PC-3 (cell line): ENCODE results near the gene POLR2E. TPM values are rescaled to one million over a fixed set of nuclear protein-coding genes. Genes with fewer than 3 reads are reported as not detected.

Source experiments
- ATAC-seq: fragments of 200-7000 bp; cut with Tn5 transposase; 2 replicates; pipeline ENCODE4 v1.9.1; 2020; ENCODE audit warnings: mild to moderate bottlenecking, moderate library complexity
- BruUV-seq: library from RNA; stranded (reverse); fragments of 400-500 nt; replicated peaks from 2 replicates; lab custom pipeline; 2021; lab: Mats Ljungman, UMichigan
- CTCF ChIA-PET: fragments of 300-600 bp; sonication (Branson Sonifier 250); formaldehyde crosslinking; loops from one replicate; lab custom pipeline; 2022; ENCODE audit warnings: antibody characterized with exemption; lab: Charles Lee
- POLR2A ChIA-PET: fragments of 300-600 bp; sonication (Branson Sonifier 250); formaldehyde crosslinking; loops from one replicate; lab custom pipeline; 2022; ENCODE audit warnings: antibody characterized with exemption; ENCODE audit not compliant: unreplicated experiment; lab: Charles Lee
- DNase-seq: peaks from one replicate; pipeline ENCODE4 v3.0.0-alpha.2; 2015
- H2AFZ ChIP-seq: fragments of 300-600 bp; sonication (generic); 2 replicates; pipeline ENCODE4 v1.6.0; 2016; ENCODE audit warnings: antibody characterized with exemption, low read length
- H3F3A ChIP-seq: fragments of 300-600 bp; sonication (generic); one replicate; pipeline ENCODE4 v1.6.0; 2017; ENCODE audit warnings: antibody characterized with exemption, low read length, control low read depth, mild to moderate bottlenecking; ENCODE audit not compliant: unreplicated experiment
- H3K27ac ChIP-seq: fragments of 300-600 bp; sonication (generic); 2 replicates; pipeline ENCODE4 v1.5.1; 2016; ENCODE audit warnings: mild to moderate bottlenecking, low read length
- H3K27me3 ChIP-seq: fragments of 300-600 bp; sonication (generic); 2 replicates; pipeline ENCODE4 v1.6.1; 2016; ENCODE audit warnings: low read length, mixed read lengths
- H3K36me3 ChIP-seq: fragments of 300-600 bp; sonication (generic); 2 replicates; pipeline ENCODE4 v1.6.1; 2016; ENCODE audit warnings: low read depth, mixed run types, low read length, mixed read lengths
- H3K4me1 ChIP-seq: fragments of 300-600 bp; sonication (generic); 2 replicates; pipeline ENCODE4 v1.5.1; 2016; ENCODE audit warnings: low read length; ENCODE audit not compliant: insufficient read depth
- H3K4me2 ChIP-seq: fragments of 300-600 bp; sonication (generic); 2 replicates; pipeline ENCODE4 v1.6.0; 2016; ENCODE audit warnings: low read length
- H3K4me3 ChIP-seq: fragments of 300-600 bp; sonication (generic); 2 replicates; pipeline ENCODE4 v1.5.1; 2016; ENCODE audit warnings: mild to moderate bottlenecking, low read length, mixed read lengths
- H3K79me2 ChIP-seq: fragments of 300-600 bp; sonication (generic); 2 replicates; pipeline ENCODE4 v1.6.1; 2017; ENCODE audit warnings: low read length, mixed read lengths
- H3K9ac ChIP-seq: fragments of 300-600 bp; sonication (generic); 2 replicates; pipeline ENCODE4 v1.6.0; 2016; ENCODE audit warnings: mild to moderate bottlenecking, low read length
- H3K9me2 ChIP-seq: fragments of 300-600 bp; sonication (generic); replicated peaks from 2 replicates; pipeline ENCODE4 v1.6.1; 2016; ENCODE audit warnings: mixed run types, low read length, mixed read lengths
- H3K9me3 ChIP-seq: fragments of 300-600 bp; sonication (generic); 2 replicates; pipeline ENCODE4 v1.6.1; 2016; ENCODE audit warnings: low read length, mixed read lengths
- H4K20me1 ChIP-seq: fragments of 300-600 bp; sonication (generic); 2 replicates; pipeline ENCODE4 v1.6.1; 2016; ENCODE audit warnings: low read length, mixed read lengths
- EZH2 ChIP-seq: fragments of 300-600 bp; sonication (generic); IDR thresholded peaks from one replicate; pipeline ENCODE4 v1.6.1; 2017; ENCODE audit warnings: antibody characterized with exemption, mild to moderate bottlenecking, low read length; ENCODE audit not compliant: unreplicated experiment
- EZH2phosphoT487 ChIP-seq: fragments of 300-600 bp; sonication (generic); IDR thresholded peaks from 2 replicates; pipeline ENCODE4 v1.6.1; 2018; ENCODE audit warnings: mild to moderate bottlenecking, antibody characterized with exemption, low read length, borderline replicate concordance
- intact Hi-C: fragments of 100-400 bp; cut with micrococcal nuclease; formaldehyde crosslinking; loops from 2 replicates; pipeline ENCODE4 v1.9.0; 2023
- total RNA-seq: library from RNA; depleted of rRNA; stranded (reverse); fragments of >200 nt; gene quantifications from 2 replicates; pipeline ENCODE4 v1.2.3, GENCODE V29; 2014
- TF ChIP-seq, protein P1 (sequence below): fragments of 300-600 bp; sonication (generic); conservative IDR thresholded peaks from 2 replicates; pipeline ENCODE4 v1.5.1; 2017; ENCODE audit warnings: antibody characterized with exemption, low read depth, mild to moderate bottlenecking, low read length

POLR2E gene
- total RNA-seq, 1 experiment from 2014 or later = 375 TPM

DNA sequence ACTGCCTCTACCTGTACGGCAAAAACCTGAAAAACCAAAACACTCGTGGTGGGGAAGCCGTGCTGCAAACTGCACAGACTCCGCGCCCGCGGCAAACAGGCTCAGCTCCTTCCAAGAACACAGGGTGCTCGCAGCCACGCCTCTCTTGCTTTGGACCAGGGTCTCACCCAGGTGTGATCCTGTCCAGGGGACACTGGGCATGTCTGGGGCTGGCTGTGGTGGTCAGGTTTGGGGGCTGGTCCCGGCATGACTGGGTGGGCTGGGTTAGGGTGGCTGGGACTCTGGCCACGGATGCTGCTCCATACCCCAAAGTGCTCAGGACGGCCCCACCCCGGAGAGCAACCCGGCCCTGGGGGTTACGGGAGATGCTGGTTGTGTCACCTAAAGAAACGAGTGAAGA, 22.5 kb upstream of the POLR2E start:
- Histone ChIP-seq H3F3A (no peaks in the 10 kb centered on the region), H3K4me2 (no peak overlapping the region), H3K36me3 (peaks cover 13% of the 10 kb centered on the region), H3K9ac (no peak overlapping the region), H3K27ac (no peak overlapping the region), H3K27me3 (no peaks in the 10 kb centered on the region), H4K20me1 (0 out of 2 replicates have a peak, but pooled peaks cover under 1% of the 10 kb centered on the region), H3K79me2 (no peaks in the 10 kb centered on the region), H3K4me3 (no peak overlapping the region), H3K9me3 (no peaks in the 10 kb centered on the region), H2AFZ (no peak overlapping the region), H3K4me1 (no peaks in the 10 kb centered on the region), H3K9me2 (no peaks in the 10 kb centered on the region)
- no peak for TF ChIP-seq EZH2phosphoT487
- TF ChIP-seq EZH2 = no peak
- TF ChIP-seq, protein P1, sequence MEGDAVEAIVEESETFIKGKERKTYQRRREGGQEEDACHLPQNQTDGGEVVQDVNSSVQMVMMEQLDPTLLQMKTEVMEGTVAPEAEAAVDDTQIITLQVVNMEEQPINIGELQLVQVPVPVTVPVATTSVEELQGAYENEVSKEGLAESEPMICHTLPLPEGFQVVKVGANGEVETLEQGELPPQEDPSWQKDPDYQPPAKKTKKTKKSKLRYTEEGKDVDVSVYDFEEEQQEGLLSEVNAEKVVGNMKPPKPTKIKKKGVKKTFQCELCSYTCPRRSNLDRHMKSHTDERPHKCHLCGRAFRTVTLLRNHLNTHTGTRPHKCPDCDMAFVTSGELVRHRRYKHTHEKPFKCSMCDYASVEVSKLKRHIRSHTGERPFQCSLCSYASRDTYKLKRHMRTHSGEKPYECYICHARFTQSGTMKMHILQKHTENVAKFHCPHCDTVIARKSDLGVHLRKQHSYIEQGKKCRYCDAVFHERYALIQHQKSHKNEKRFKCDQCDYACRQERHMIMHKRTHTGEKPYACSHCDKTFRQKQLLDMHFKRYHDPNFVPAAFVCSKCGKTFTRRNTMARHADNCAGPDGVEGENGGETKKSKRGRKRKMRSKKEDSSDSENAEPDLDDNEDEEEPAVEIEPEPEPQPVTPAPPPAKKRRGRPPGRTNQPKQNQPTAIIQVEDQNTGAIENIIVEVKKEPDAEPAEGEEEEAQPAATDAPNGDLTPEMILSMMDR = no peak
- ChIA-PET POLR2A (no interaction called here), CTCF (no interaction called here)
- DNase-seq (no peak), ATAC-seq (no peak)
- intact Hi-C loops = no loop called here
- BruUV-seq = no TSS peak

GRCh38 chr19:1116726-1117581, 21.8 kb upstream of the POLR2E start:
- CTCF ChIA-PET = no interaction called here
- intact Hi-C loops = no loop called here
- ATAC-seq = no peak

More at GRCh38 chr19:1116726-1117581, 21.8 kb upstream of the POLR2E start:
- DNase-seq = no peak
- no peak overlapping the region for H2AFZ ChIP-seq
- no peaks in the 10 kb centered on the region for H3K27me3 ChIP-seq
- no peaks in the 10 kb centered on the region for H3K9me2 ChIP-seq
- H3K4me1 ChIP-seq = no peaks in the 10 kb centered on the region
- BruUV-seq = no TSS peak
- no peaks in the 10 kb centered on the region for H3F3A ChIP-seq
- no peak overlapping the region for H3K9ac ChIP-seq
- peaks cover 10% of the 10 kb centered on the region for H3K36me3 ChIP-seq
- POLR2A ChIA-PET = no interaction called here
- TF ChIP-seq, protein P1 = no peak
- TF ChIP-seq EZH2phosphoT487 (no peak), EZH2 (no peak)
- H3K4me3 ChIP-seq = no peak overlapping the region
- no peak overlapping the region for H3K27ac ChIP-seq
- H4K20me1 ChIP-seq = no peaks in the 10 kb centered on the region
- H3K79me2 ChIP-seq = no peaks in the 10 kb centered on the region
- no peaks in the 10 kb centered on the region for H3K9me3 ChIP-seq
- H3K4me2 ChIP-seq = no peak overlapping the region
